Fibroblast of villous mesenchyme (primary cell): ENCODE data around the gene UCHL1. TPM values are rescaled to one million over a fixed set of nuclear protein-coding genes. Genes with fewer than 3 reads are reported as not detected.
A peak's percentile ranks its signal among the peaks of the same experiment; 100 is the strongest.

Experiments
- DNase-seq: peaks from one replicate; pipeline ENCODE4 v3.0.0-alpha.2; 2010; ENCODE audit warnings: low read depth
- H3K4me3 ChIP-seq: 2 replicates; pipeline ENCODE4 v1.5.1; 2011; ENCODE audit warnings: low read depth, mild to moderate bottlenecking, low read length
- CTCF ChIP-seq: IDR thresholded peaks from 2 replicates; pipeline ENCODE4 v1.5.1; 2012; ENCODE audit warnings: low read depth, mild to moderate bottlenecking, low read length; ENCODE audit not compliant: insufficient read depth
- total RNA-seq: library from RNA; depleted of rRNA; stranded (reverse); fragments of >200 nt; gene quantifications from 2 replicates; pipeline ENCODE4 v1.2.3, GENCODE V29; 2012

The UCHL1 gene
- total RNA-seq, 1 donor: 579 TPM

DNA sequence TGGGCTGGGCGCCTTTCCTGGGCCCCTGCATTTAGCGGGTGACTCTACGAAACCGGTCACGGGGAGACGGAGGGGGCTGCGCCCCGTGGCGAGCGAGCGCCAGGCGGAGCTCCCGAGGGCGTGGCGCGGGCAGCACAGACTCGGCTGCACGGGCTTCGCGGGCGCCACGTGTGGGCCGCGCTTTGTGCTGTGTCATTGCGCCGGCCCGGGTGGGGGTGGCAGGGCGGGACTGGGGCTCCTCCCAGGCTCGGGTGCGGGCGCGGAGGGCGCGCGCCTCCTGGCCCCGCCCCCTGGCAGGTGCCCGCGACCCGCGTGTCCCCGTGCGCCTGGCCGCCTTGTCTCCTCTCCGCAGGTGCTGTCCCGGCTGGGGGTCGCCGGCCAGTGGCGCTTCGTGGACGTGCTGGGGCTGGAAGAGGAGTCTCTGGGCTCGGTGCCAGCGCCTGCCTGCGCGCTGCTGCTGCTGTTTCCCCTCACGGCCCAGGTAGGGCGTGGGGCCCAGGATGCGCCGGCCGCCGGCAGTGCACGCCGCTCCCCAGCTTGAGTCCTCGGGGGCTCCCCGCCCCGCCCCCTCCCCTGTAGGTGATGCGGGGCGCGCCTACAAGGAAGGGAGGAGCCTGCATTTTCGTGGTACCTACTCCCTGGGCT is 651 bp downstream of the UCHL1 start:
- TF ChIP-seq CTCF: no peak
- peak overlapping the region; percentile 69 for H3K4me3 ChIP-seq
- peak; percentile 49 for DNase-seq

- no peak for TF ChIP-seq CTCF
- peak overlapping the region; percentile 69 for H3K4me3 ChIP-seq
- no peak for DNase-seq
These were observed 1.2 kb downstream of the UCHL1 start for GRCh38 chr4:41257906-41258305.

GRCh38 chr4:41258783-41259182 is 2.1 kb downstream of the UCHL1 start:
- peak; percentile 71 for DNase-seq
- peak; percentile 51 for TF ChIP-seq CTCF
- no peak overlapping the region for H3K4me3 ChIP-seq

DNA sequence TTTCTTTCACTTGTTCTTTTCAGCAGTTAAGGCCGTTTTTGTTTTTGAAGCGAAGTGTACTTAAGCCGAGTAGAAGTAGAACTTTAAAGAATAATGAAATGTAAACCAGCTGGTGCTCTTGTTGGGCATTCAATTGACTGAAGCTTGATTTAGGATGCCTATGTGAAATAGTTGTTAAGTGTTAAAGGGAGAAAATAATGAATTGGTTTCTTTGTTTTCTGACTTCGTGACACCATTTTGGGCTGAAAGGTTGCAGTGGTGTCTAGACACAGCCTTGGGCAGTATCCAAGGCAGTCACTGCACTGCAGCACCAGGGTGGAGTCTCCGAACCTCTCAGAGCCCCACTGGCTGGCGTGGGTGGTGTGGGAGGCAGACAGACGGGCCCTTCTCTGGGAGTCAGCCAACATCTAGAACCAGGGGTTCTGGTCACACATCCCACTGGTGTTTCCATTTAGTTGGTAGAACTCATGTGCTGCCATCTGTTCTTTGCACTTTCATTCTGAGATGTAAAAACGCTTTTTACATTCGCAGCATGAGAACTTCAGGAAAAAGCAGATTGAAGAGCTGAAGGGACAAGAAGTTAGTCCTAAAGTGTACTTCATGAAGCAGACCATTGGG is 3.5 kb downstream of the UCHL1 start:
- no peak overlapping the region for H3K4me3 ChIP-seq
- no peak for DNase-seq
- no peak for TF ChIP-seq CTCF

DNA sequence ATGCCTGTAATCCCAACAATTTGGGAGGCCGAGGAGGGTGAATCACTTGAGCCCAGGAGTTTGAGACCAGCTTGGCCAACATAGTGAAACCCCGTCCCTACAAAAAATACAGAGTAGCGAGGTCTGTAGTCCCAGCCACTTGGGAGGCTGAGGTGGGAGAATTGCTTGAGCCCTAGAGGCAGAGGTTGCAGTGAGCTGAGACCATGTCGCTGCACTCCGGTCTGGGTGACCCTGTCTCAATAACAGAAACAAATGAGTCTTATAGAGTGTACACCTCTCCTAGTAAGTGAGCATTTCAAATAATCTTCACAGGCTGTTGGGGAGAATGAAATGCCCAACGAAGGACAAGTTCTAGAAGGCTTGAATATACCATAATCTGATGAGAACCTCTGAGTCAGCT is 5.5 kb downstream of the UCHL1 start:
- TF ChIP-seq CTCF: no peak
- H3K4me3 ChIP-seq: no peak overlapping the region
- DNase-seq: no peak

- TF ChIP-seq CTCF: no peak
- H3K4me3 ChIP-seq: no peak overlapping the region
- no peak for DNase-seq
These were observed 7.5 kb downstream of the UCHL1 start for GRCh38 chr4:41264212-41264611.
